ENCODE results near the gene PRKG1. TPM values are rescaled to one million over a fixed set of nuclear protein-coding genes. Genes with fewer than 3 reads are reported as not detected.

Gene PRKG1
- polyA plus RNA-seq, 1 donor, result 38.2 TPM

GRCh38 chr10:51918884-51919325 is 844.6 kb downstream of the PRKG1 start:
- DNase-seq (ENCODE audit: low read depth), result no peak

GRCh38 chr10:51920672-51921071 is 846.4 kb downstream of the PRKG1 start:
- no peak for DNase-seq (ENCODE audit: low read depth)

DNA sequence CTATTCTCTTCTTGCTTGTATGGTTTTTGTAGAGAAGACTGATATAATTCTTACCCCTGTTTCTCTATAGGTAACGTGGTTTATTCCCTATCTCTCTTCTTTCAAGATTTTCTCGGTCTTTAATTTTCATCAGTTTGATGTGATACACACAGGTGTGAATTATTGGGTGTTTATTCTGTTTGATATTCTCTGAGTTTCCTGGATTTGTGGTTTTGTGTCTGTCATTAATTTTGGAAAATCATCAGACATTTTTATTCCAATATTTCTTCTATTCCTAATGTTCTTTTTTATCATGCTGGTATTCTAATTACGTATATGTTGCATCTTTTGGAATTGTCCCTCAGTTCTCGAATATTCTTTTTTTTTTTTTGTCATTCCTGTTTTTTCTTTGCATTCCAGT is 850.1 kb downstream of the PRKG1 start:
- DNase-seq (ENCODE audit: low read depth), result no peak

DNA sequence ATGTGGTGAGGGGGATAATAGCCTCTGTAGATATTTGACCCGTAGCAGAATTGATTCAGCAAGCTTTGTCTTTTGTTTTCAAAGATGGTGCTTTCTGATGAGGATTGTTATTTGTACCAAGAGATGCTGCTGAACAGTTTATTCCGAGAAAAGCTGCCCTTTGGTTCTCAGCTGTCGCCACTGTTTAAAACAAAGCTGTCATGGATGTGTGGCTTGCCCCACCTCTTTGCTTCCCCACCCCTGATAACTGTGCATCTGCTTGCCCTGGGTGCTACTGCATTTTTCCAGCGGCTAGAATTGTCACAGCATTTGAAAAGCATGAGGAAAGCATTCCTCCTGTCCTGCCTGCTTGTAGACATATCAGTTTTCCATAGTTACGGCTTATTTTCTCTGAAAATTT is 852.0 kb downstream of the PRKG1 start:
- DNase-seq (ENCODE audit: low read depth), result no peak

DNA sequence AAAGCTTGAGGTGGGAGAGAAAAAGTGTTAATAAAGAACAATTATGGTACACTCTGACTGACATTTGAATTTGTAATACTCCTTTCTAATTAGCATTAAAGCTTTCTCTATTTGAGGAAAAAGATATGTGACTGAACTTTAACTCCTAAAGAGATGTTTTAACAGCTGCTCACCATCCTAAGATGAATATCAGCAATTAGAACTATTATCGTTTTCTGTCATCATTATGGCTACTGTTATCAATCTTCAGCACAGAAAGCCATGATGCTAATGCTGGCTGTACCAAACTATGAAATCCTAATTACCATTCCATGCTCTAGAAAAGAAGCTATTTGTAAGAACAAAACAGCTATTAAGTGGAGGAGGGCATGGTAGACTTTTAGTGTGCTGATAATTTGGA is 853.9 kb downstream of the PRKG1 start:
- no peak for DNase-seq (ENCODE audit: low read depth)

DNA sequence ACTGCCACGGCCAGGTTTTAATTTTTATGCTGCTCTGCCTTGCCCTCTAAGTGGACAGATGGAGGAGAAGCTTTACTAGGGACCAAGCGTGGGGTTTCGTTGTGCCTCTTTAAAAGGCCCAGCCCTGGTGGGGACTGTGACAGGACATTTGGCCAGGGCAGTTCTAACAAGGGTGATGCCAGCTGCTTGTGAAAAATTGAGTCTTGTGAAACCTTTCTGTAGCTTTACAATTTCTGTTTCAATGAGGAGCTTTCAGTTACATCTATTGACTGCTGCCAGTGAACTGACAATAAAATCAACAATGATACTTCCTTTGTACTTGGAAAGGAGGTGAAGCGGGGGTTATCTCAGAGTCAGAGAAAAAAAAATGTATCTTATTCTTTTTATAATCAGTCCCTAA is 858.2 kb downstream of the PRKG1 start:
- DNase-seq (ENCODE audit: low read depth), result no peak

DNA sequence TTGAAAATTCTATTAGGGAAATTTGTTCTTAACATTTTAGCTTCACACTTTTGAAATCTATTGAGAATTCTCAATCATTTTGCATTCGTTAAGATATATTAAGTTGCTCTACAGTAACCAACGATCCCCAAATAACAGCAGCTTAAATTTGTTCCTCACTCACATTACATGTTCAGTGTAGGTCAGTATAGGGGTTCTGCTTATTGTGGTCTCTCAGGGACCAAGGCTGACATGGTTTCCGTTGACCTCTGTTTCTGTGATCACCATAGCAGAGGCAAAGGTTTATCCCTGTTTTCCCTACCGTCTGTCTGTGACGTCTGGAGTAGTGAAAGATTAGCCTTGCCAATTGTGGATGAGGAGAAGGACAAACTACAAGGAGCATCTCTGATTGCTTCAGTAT is 860.1 kb downstream of the PRKG1 start:
- no peak for DNase-seq (ENCODE audit: low read depth)

DNA sequence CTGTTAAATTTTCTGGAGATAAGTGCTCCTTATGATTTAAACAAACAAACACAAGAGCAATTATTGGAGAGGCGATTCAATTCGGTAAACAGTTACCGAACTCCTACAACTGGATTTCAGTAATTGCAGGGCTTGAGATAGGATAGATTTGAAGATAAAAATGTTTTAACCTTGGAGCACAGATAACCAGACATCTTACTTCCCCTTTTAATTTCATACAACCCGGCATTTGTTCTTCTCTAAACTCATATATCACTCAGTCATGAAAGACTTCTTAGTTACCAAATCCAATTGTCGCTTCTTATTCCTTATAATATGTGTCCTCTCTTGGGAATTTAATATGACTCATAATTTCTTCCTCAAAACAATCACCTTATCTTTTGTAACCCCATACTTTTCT is 861.1 kb downstream of the PRKG1 start:
- DNase-seq (ENCODE audit: low read depth), result no peak

DNA sequence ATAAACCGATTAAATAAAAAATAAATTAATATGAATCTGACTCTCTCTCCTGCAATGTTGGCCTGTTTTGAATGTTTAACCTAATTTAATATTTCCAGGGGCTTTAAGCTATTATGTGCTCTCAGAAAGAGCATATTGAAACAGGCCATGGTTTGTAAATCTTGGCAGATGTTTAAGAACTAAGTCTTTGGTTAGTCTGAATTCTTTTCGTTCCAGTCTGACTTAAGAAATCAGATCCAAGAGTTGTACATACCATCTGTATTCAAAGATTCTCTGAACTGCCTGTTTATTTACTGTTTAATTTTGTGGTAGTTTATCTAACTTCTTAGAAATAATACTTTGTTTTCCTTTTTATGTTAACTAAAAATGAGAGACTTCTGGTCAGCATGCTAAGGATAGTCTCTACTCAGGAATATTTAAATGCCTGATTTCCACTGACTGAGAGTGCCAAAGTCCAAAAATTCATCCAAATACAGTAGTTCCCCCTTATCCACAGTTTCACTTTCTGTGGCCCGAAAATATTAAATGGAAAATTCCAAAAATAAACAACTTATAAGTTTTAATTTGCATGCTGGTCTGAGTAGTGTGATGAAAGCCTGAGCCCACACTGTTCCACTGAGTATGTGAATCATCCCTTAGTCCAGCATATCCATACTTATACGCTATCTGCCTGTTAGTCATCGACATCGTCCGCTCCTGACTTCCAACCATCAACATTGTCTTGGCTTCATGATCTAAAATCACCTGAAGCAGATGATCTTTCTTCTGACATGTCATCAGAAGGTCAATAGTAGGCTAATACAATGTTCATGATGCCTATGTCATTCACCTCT is 863.2 kb downstream of the PRKG1 start:
- no peak for DNase-seq (ENCODE audit: low read depth)

DNA sequence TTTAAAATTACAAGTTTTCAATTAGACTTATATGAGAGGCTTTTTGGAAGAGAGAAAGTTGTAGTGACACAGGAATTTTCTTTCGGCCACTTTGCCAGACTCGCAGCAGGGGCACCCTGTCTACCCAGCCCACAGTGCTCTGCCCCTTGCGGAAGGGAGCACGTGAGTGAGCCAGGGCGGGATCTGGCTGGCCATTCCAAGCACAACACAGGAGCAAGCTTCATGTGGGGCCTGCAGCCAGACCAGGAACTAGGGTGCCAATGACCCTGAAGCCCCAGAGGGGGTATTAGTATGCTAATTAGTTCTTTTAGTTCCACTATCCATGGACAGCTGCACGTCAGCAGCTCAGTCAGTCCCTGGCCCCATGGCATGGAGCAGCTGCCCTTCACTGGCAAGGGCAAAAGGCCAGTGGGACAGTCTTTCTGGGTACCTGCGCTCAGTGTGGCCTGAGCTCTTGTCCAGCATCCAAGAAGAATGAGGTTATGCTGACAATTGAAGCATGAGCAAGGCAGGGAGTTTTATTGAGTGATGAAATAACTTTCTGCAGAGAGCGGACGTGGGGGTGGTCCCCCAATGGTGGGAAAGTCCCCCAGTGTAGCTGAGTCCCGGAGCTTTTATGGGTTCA is 876.2 kb downstream of the PRKG1 start:
- DNase-seq (ENCODE audit: low read depth), result no peak

- DNase-seq (ENCODE audit: low read depth), result no peak
Observed at GRCh38 chr10:51950996-51951555, 876.8 kb downstream of the PRKG1 start.

- no peak for DNase-seq (ENCODE audit: low read depth)
Observed at GRCh38 chr10:51951601-51952000, 877.3 kb downstream of the PRKG1 start.

GRCh38 chr10:51952056-51952455 is 877.8 kb downstream of the PRKG1 start:
- no peak for DNase-seq (ENCODE audit: low read depth)

DNA sequence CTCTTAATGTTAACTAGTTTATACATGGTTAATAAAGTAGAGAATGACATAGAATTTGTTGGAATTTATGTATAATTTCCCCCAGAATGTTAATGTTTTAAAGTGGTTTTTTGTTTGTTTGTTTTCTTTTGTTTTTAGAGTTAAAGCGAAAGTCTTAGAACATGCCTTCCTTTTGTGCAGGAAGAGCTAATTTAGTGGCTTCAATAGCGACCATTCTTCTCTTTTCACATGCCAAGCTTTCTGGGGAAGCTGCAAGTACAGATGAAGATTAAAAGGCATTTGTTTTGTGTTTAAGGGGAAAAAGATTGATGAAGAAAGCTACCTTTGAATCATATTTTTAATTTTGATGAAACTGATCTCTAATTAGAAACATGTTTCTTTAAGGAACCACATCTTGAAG is 881.4 kb downstream of the PRKG1 start:
- no peak for DNase-seq (ENCODE audit: low read depth)

- no peak for DNase-seq (ENCODE audit: low read depth)
Observed at GRCh38 chr10:51956822-51957221, 882.5 kb downstream of the PRKG1 start.

DNA sequence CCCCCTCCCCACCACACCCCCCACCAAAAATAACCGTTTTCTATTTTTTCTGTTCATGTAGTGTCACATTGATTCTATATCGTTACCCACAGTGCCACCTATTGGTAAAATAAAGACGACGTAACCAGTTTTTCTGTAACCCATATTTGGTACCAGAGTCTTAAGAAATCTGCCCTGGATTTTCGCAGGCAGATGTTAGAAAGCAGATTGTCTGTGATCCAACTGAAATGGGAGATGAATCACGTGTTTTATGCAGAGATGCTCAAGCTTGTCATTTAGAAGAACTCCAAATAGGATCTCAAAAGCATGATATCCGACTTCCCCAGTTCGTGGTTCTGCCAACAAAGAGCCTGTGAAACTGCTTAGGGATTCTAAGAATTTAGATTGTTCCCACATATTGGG is 886.2 kb downstream of the PRKG1 start:
- DNase-seq (ENCODE audit: low read depth), result peak; percentile 63

GRCh38 chr10:51961401-51961800 is 887.1 kb downstream of the PRKG1 start:
- no peak for DNase-seq (ENCODE audit: low read depth)

GRCh38 chr10:51964630-51965029 is 890.3 kb downstream of the PRKG1 start:
- DNase-seq (ENCODE audit: low read depth), result no peak

DNA sequence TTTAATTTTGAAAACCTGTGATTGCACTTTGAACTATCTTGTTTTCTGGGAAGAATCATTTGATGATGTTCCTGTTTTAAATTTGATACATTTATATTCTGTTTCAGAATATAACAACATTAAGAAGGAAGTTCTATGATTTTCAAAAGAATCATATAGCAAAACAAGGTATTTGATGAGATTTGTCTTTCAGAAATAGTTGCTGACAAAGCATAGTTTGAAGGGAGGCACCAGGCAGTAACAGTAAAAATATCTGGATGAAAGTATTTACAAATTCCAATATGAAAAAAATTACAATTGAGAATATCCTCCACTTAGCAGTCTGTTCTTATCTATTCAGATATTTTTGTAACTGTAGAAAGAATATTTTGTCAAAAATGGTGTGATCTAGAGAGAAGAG is 891.2 kb downstream of the PRKG1 start:
- no peak for DNase-seq (ENCODE audit: low read depth)

GRCh38 chr10:51972733-51973346 is 898.6 kb downstream of the PRKG1 start:
- DNase-seq (ENCODE audit: low read depth), result no peak

- DNase-seq (ENCODE audit: low read depth), result no peak
Observed at GRCh38 chr10:51980752-51981151, 906.5 kb downstream of the PRKG1 start.

- no peak for DNase-seq (ENCODE audit: low read depth)
Observed at GRCh38 chr10:51981731-51982130, 907.4 kb downstream of the PRKG1 start.

DNA sequence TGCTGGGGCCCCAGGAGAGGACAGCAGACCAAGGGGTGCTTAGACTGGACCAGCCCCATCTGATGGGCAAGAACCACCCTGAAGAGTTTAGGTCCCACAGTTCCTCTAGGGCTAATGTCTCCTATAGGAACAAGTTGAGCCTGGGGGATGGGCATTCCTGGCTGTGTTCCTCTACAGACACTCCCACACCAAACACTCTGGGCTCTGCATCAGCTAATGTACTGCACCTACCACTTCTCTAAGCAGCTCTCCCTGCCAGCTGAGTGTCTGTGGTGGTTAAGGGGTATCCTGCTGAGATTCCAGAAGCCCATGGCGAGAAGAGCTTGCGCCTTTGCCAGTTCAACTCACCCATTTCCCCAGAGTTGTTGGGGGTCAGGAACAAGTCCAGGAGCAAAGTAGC is 909.2 kb downstream of the PRKG1 start:
- DNase-seq (ENCODE audit: low read depth), result no peak
